IMR-90 (cell line): Measurements from ENCODE around the gene SEMA3C. TPM values are rescaled to one million over a fixed set of nuclear protein-coding genes. Genes with fewer than 3 reads are reported as not detected.

Source experiments
- ATAC-seq: fragments of 200-7000 bp; cut with Tn5 transposase; 2 replicates; pipeline ENCODE4 v1.9.1; 2020; ENCODE audit warnings: low read depth, mild to moderate bottlenecking, moderate library complexity
- BruUV-seq: library from RNA; stranded (reverse); fragments of 400-500 nt; replicated peaks from 2 replicates; lab custom pipeline; 2021; lab: Mats Ljungman, UMichigan
- CTCF ChIA-PET: fragments of 300-600 bp; formaldehyde crosslinking; extraction: SDS; loops from one replicate; lab custom pipeline; 2021; ENCODE audit warnings: antibody characterized with exemption; lab: Yijun Ruan, JAX
- POLR2A ChIA-PET: fragments of 300-600 bp; sonication (Branson Sonifier 250); formaldehyde crosslinking; loops from one replicate; lab custom pipeline; 2022; ENCODE audit warnings: antibody characterized with exemption; ENCODE audit not compliant: unreplicated experiment; lab: Charles Lee
- DNase-seq: peaks from one replicate; pipeline ENCODE4 v3.0.0; 2013
- H2AFZ ChIP-seq: replicated peaks from 2 replicates; pipeline ENCODE3; 2013; ENCODE audit warnings: low read length, mild to moderate bottlenecking; ENCODE audit not compliant: poor library complexity
- H2AK5ac ChIP-seq: 2 replicates; pipeline ENCODE4 v1.6.1; 2013; ENCODE audit warnings: low read depth, low read length, inconsistent platforms
- H2AK9ac ChIP-seq: replicated peaks from 2 replicates; pipeline ENCODE3; 2013; ENCODE audit warnings: mild to moderate bottlenecking, low read depth, low read length, moderate library complexity; ENCODE audit not compliant: poor library complexity
- H2BK120ac ChIP-seq: 2 replicates; pipeline ENCODE4 v1.6.1; 2013; ENCODE audit warnings: low read depth, low read length, inconsistent platforms
- H2BK15ac ChIP-seq: 3 replicates; pipeline ENCODE4 v1.6.1; 2013; ENCODE audit warnings: low read depth, low read length, inconsistent platforms
- H2BK20ac ChIP-seq: 2 replicates; pipeline ENCODE4 v1.6.1; 2013; ENCODE audit warnings: low read depth, mild to moderate bottlenecking, inconsistent platforms, low read length, moderate library complexity
- H2BK5ac ChIP-seq: 2 replicates; pipeline ENCODE4 v1.6.1; 2013; ENCODE audit warnings: mild to moderate bottlenecking, low read depth, low read length, inconsistent platforms; ENCODE audit not compliant: poor library complexity, severe bottlenecking
- H3K14ac ChIP-seq: replicated peaks from 2 replicates; pipeline ENCODE4 v1.6.1; 2013; ENCODE audit warnings: low read depth, low read length, inconsistent platforms
- H3K18ac ChIP-seq: 2 replicates; pipeline ENCODE4 v1.6.1; 2013; ENCODE audit warnings: low read depth, low read length, control low read depth
- H3K23ac ChIP-seq: 2 replicates; pipeline ENCODE4 v1.6.1; 2013; ENCODE audit warnings: low read depth, low read length, inconsistent platforms
- H3K27ac ChIP-seq: 2 replicates; pipeline ENCODE4 v1.5.1; 2013; ENCODE audit warnings: mild to moderate bottlenecking, control low read depth, low read length; ENCODE audit not compliant: insufficient read depth
- H3K27me3 ChIP-seq: 2 replicates; pipeline ENCODE4 v1.6.1; 2013; ENCODE audit warnings: low read length; ENCODE audit not compliant: control insufficient read depth, insufficient read depth
- H3K36me3 ChIP-seq: 2 replicates; pipeline ENCODE4 v1.6.1; 2013; ENCODE audit warnings: low read length, mixed read lengths; ENCODE audit not compliant: control insufficient read depth, insufficient read depth
- H3K4ac ChIP-seq: 2 replicates; pipeline ENCODE4 v1.6.1; 2013; ENCODE audit warnings: low read depth, low read length, inconsistent platforms
- H3K4me1 ChIP-seq: 2 replicates; pipeline ENCODE4 v1.6.1; 2013; ENCODE audit warnings: low read length, mixed read lengths; ENCODE audit not compliant: control insufficient read depth, insufficient read depth
- H3K4me2 ChIP-seq: 2 replicates; pipeline ENCODE4 v1.6.1; 2013; ENCODE audit warnings: low read depth, mild to moderate bottlenecking, control low read depth, low read length, moderate library complexity
- H3K4me3 ChIP-seq: 2 replicates; pipeline ENCODE4 v1.5.1; 2013; ENCODE audit warnings: low read depth, mild to moderate bottlenecking, control low read depth, low read length, moderate library complexity; ENCODE audit not compliant: insufficient read depth
- H3K56ac ChIP-seq: 2 replicates; pipeline ENCODE4 v1.6.1; 2013; ENCODE audit warnings: low read length, inconsistent platforms; ENCODE audit not compliant: insufficient read depth; ENCODE audit errors: extremely low read depth
- H3K79me1 ChIP-seq, 2 experiments: 2 replicates each; pipeline ENCODE4 v1.6.1; 2013; ENCODE audit warnings: low read length in 2 of 2, inconsistent platforms in 1 of 2, low read depth in 1 of 2
- H3K9ac ChIP-seq: 2 replicates; pipeline ENCODE4 v1.6.1; 2013; ENCODE audit warnings: low read depth, low read length, control low read depth
- H3K9me1 ChIP-seq: 2 replicates; pipeline ENCODE4 v1.6.1; 2013; ENCODE audit warnings: low read length, inconsistent platforms; ENCODE audit not compliant: insufficient read depth
- H3K9me3 ChIP-seq: 2 replicates; pipeline ENCODE4 v1.6.1; 2013; ENCODE audit warnings: low read length; ENCODE audit not compliant: control insufficient read depth, insufficient read depth
- H4K20me1 ChIP-seq: 2 replicates; pipeline ENCODE4 v1.6.1; 2013; ENCODE audit warnings: low read length, inconsistent platforms; ENCODE audit not compliant: insufficient read depth
- H4K5ac ChIP-seq: 2 replicates; pipeline ENCODE4 v1.6.1; 2013; ENCODE audit warnings: mild to moderate bottlenecking, low read depth, low read length, control low read depth
- H4K8ac ChIP-seq, 2 experiments: 2 replicates each; pipeline ENCODE4 v1.6.1; 2013; ENCODE audit warnings: low read depth in 2 of 2, low read length in 2 of 2, control low read depth in 1 of 2, inconsistent platforms in 1 of 2
- H4K91ac ChIP-seq: 2 replicates; pipeline ENCODE4 v1.6.1; 2013; ENCODE audit warnings: low read depth, low read length, inconsistent platforms; ENCODE audit not compliant: insufficient read depth
- MAZ ChIP-seq: IDR thresholded peaks from 2 replicates; pipeline ENCODE4 v1.6.1; 2012; ENCODE audit warnings: low read depth, mild to moderate bottlenecking, low read length, improper control_type of control experiment, moderate library complexity, borderline replicate concordance
- POLR2A ChIP-seq: IDR thresholded peaks from 2 replicates; pipeline ENCODE4 v1.6.1; 2012; ENCODE audit warnings: mild to moderate bottlenecking, low read depth, low read length
- WGBS, 2 experiments: methylation state at CpG; one replicate each; pipeline versions ENCODE4 v1.1.5 to v1.1.7; 2013; ENCODE audit warnings: missing lambda C conversion rate in 2 of 2; ENCODE audit not compliant: insufficient read length in 1 of 2; ENCODE audit errors: extremely low coverage in 2 of 2; 5-methylcytosine and 5-hydroxymethylcytosine counted together
- dilution Hi-C: fragments of 300-500 bp; cut with HindIII; formaldehyde crosslinking; loops from one replicate; pipeline ENCODE4 v1.14.3; 2018; ENCODE audit warnings: low sequenced_read_pairs; ENCODE audit not compliant: unreplicated experiment
- in situ Hi-C: fragments of 300-500 bp; cut with MboI; formaldehyde crosslinking; loops from 3 replicates; pipeline ENCODE4 v1.14.3; 2019; ENCODE audit warnings: low sequenced_read_pairs, inconsistent platforms, mixed read lengths
- intact Hi-C: fragments of 100-400 bp; cut with micrococcal nuclease; formaldehyde crosslinking; loops from 2 replicates; pipeline ENCODE4 v1.10.0; 2022
- polyA plus RNA-seq, 3 experiments: library from polyadenylated mRNA; depleted of rRNA; stranded (reverse); fragments of >200 nt; gene quantifications; 2 replicates each; pipeline ENCODE4 v1.2.3, GENCODE V29; 2012; ENCODE audit warnings: low replicate concordance in 1 of 3
- total RNA-seq: library from RNA; depleted of rRNA; stranded (reverse); fragments of >200 nt; gene quantifications from 2 replicates; pipeline ENCODE4 v1.2.3, GENCODE V29; 2012

Gene SEMA3C
- total and polyA plus RNA-seq, 2 of the 4 experiments (the other 2 are of a cell fraction) = 21.2 to 97.1 TPM

DNA sequence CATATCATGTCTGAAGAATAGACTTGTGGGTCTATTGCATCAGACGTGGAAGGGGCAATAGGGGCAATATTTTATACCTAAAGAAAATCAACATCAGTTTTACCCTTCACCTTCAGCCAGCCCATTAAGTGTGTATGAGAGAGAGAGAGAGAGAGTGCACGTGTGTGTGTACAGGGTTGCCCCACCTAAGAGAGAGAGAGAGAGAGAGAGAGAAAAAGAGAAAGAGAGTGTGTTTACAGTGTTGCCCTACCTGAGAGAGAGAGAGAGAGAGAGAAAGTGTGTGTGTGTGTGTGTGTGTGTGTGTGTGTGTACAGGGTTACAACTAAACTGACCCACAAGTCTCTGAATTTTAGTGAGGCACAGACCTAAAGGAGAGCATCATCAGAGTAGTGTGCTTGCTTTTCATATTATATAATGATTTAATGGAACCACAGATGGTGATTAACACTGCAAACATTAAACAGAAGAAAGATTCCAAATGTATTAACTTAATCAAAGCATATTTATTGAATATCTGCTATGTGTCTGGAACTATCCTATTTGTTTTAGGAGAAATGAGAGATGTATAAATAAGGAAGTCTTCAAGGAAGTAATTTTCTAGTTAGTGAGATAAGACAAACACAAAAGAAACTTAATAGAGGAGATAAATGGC is 213.6 kb downstream of the SEMA3C start:
- no peaks in the 10 kb centered on the region for H4K20me1 ChIP-seq
- in situ Hi-C loops (loop anchor here (10.0 kb wide), 1 partner anchor 550 kb away; no protein-coding TSS in a partner anchor), intact Hi-C loops (no loop called here), dilution Hi-C loops (no loop called here)
- H3K4me1 ChIP-seq = peaks cover under 1% of the 10 kb centered on the region; the same call in 1 of the 2 replicates
- DNase-seq = no peak
- no peak overlapping the region for H3K4me3 ChIP-seq
- no peak overlapping the region for H2BK5ac ChIP-seq
- no peak for TF ChIP-seq POLR2A
- no peak for TF ChIP-seq MAZ
- no peaks in the 10 kb centered on the region for H3K9me3 ChIP-seq
- CTCF ChIA-PET = no interaction called here
- no peak overlapping the region; the same call in 1 of the 2 replicates for H2AK5ac ChIP-seq
- no CpG with 5 or more reads among the region's 2 CpGs for WGBS, 2 experiments
- H3K27ac ChIP-seq = no peak overlapping the region
- H3K9me1 ChIP-seq = no peaks in the 10 kb centered on the region; the same call in 1 of the 2 replicates
- H3K27me3 ChIP-seq = no peaks in the 10 kb centered on the region
- H2BK120ac ChIP-seq = no peak overlapping the region
- no peak overlapping the region; the same call in 1 of the 2 replicates for H3K18ac ChIP-seq
- H3K9ac ChIP-seq = no peak overlapping the region
- no peak overlapping the region for H3K14ac ChIP-seq
- no peak for ATAC-seq
- no peak overlapping the region for H4K5ac ChIP-seq
- no TSS peak for BruUV-seq
- H3K36me3 ChIP-seq = no peaks in the 10 kb centered on the region
- H3K23ac ChIP-seq = no peak overlapping the region
- no peak overlapping the region for H2BK20ac ChIP-seq
- no peak overlapping the region for H4K8ac ChIP-seq
- no peak overlapping the region for H4K91ac ChIP-seq
- no peak overlapping the region for H3K4ac ChIP-seq
- no peak overlapping the region for H3K56ac ChIP-seq
- no peak overlapping the region for H2AFZ ChIP-seq
- POLR2A ChIA-PET = no interaction called here
- no peak overlapping the region for H2AK9ac ChIP-seq
- H3K4me2 ChIP-seq = no peak overlapping the region
- no peaks in the 10 kb centered on the region for H3K79me1 ChIP-seq
- peak overlapping the region; percentile 42; the same call in 2 of the 3 replicates for H2BK15ac ChIP-seq
